Brain microvascular endothelial cell (primary cell): Measurements from ENCODE around the gene ZNF552.

Experiments used
- DNase-seq: peaks from one replicate; pipeline ENCODE4 v3.0.0-alpha.2; 2020
- H3K27ac ChIP-seq: fragments of 250-450 bp; sonication (Bioruptor Pico); 2 replicates; pipeline ENCODE4 v1.5.1; 2020; ENCODE audit warnings: mild to moderate bottlenecking, moderate library complexity
- H3K27me3 ChIP-seq: fragments of 250-450 bp; sonication (Bioruptor Pico); replicated peaks from 2 replicates; pipeline ENCODE4 v1.5.1; 2020; ENCODE audit warnings: mild to moderate bottlenecking
- H3K36me3 ChIP-seq: fragments of 250-450 bp; sonication (Bioruptor Pico); replicated peaks from 2 replicates; pipeline ENCODE4 v1.5.1; 2020; ENCODE audit warnings: mild to moderate bottlenecking
- H3K4me3 ChIP-seq: 2 replicates; pipeline ENCODE4 v1.5.1; 2011; ENCODE audit warnings: low read depth, mild to moderate bottlenecking, control low read depth, low read length, moderate library complexity
- CTCF ChIP-seq: IDR thresholded peaks from 2 replicates; pipeline ENCODE4 v1.5.1; 2011; ENCODE audit warnings: low read depth, mild to moderate bottlenecking, moderate library complexity, low read length, control low read depth, inconsistent platforms; ENCODE audit errors: missing control alignments
- in situ Hi-C: cut with HindIII; loops from 2 replicates; pipeline ENCODE4 v1.10.0; 2017; ENCODE audit warnings: low sequenced_read_pairs, low pct_ligation_motif_present

Gene ZNF552

GRCh38 chr19:57788114-57788692 is 26.5 kb downstream of the ZNF552 start:
- no peak for TF ChIP-seq CTCF
- no peaks in the 10 kb centered on the region for H3K27me3 ChIP-seq
- DNase-seq: no peak
- in situ Hi-C loops: no loop called here
- no peak overlapping the region for H3K4me3 ChIP-seq
- H3K27ac ChIP-seq: no peak overlapping the region
- peaks cover 7% of the 10 kb centered on the region for H3K36me3 ChIP-seq

GRCh38 chr19:57786906-57787305 is 27.8 kb downstream of the ZNF552 start:
- Histone ChIP-seq H3K4me3 (no peak overlapping the region), H3K36me3 (peaks cover 10% of the 10 kb centered on the region), H3K27ac (no peak overlapping the region), H3K27me3 (no peaks in the 10 kb centered on the region)
- no peak for TF ChIP-seq CTCF
- no peak for DNase-seq
- in situ Hi-C loops: no loop called here

- in situ Hi-C loops: no loop called here
- no peak overlapping the region for H3K27ac ChIP-seq
- no peak for TF ChIP-seq CTCF
- no peak for DNase-seq
- peaks cover 12% of the 10 kb centered on the region for H3K36me3 ChIP-seq
- no peak overlapping the region for H3K4me3 ChIP-seq
- H3K27me3 ChIP-seq: no peaks in the 10 kb centered on the region
These were observed 28.4 kb downstream of the ZNF552 start for GRCh38 chr19:57786286-57786685.

DNA sequence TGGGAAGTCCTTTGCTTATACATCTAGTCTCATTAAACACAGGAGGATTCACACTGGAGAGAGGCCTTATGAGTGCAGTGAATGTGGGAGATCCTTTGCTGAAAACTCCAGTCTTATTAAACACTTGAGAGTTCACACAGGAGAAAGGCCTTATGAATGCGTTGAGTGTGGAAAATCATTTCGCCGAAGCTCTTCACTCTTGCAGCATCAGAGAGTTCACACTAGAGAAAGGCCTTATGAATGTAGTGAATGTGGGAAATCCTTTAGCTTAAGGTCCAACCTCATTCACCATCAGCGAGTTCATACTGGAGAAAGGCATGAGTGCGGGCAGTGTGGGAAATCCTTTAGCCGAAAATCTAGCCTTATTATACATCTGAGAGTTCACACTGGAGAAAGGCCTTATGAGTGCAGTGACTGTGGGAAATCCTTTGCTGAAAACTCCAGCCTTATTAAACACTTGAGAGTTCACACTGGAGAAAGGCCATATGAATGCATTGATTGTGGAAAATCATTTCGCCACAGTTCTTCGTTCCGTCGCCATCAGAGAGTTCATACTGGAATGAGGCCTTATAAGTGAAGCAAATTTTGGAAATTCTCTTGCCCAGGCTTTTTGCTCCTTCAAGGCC is 35.4 kb downstream of the ZNF552 start:
- DNase-seq: no peak
- peaks cover 52% of the 10 kb centered on the region for H3K36me3 ChIP-seq
- in situ Hi-C loops: no loop called here
- no peaks in the 10 kb centered on the region for H3K27me3 ChIP-seq
- no peak overlapping the region for H3K4me3 ChIP-seq
- H3K27ac ChIP-seq: no peak overlapping the region
- no peak for TF ChIP-seq CTCF

GRCh38 chr19:57778336-57778735 is 36.4 kb downstream of the ZNF552 start:
- no peaks in the 10 kb centered on the region for H3K27me3 ChIP-seq
- H3K27ac ChIP-seq: no peak overlapping the region
- H3K4me3 ChIP-seq: no peak overlapping the region
- no peak for DNase-seq
- peaks cover 52% of the 10 kb centered on the region for H3K36me3 ChIP-seq
- TF ChIP-seq CTCF: no peak
- in situ Hi-C loops: no loop called here

GRCh38 chr19:57776764-57777296 is 37.9 kb downstream of the ZNF552 start:
- H3K27ac ChIP-seq: no peak overlapping the region
- no peak for DNase-seq
- no peak for TF ChIP-seq CTCF
- H3K4me3 ChIP-seq: no peak overlapping the region
- no peaks in the 10 kb centered on the region for H3K27me3 ChIP-seq
- H3K36me3 ChIP-seq: peaks cover 52% of the 10 kb centered on the region
- in situ Hi-C loops: no loop called here
